Immature natural killer cell (primary cell): ENCODE results near the gene ZFYVE16. TPM values are rescaled to one million over a fixed set of nuclear protein-coding genes. Genes with fewer than 3 reads are reported as not detected.
A peak's percentile ranks its signal among the peaks of the same experiment; 100 is the strongest.
"Not testable (repeated sequence)": the region's sequence is repeated elsewhere in the genome, so short reads cannot be mapped to it uniquely, and the experiment has no call there.

Experiments
- DNase-seq, 3 donors: peaks; one replicate each; pipeline ENCODE4 v3.0.0; 2022; ENCODE audit warnings: mixed read lengths in 1 of 3
- H3K27ac Mint-ChIP-seq, 6 donors: one replicate each; pipeline ENCODE4 v1.8.0; 2020; ENCODE audit warnings: mixed read lengths in 6 of 6, mild to moderate bottlenecking in 5 of 6, inconsistent platforms in 4 of 6, moderate library complexity in 3 of 6
- H3K27me3 Mint-ChIP-seq, 3 donors: one replicate each; pipeline ENCODE4 v1.8.0; 2020 to 2021; ENCODE audit warnings: low read depth in 3 of 3, mild to moderate bottlenecking in 3 of 3, mixed read lengths in 3 of 3, moderate library complexity in 3 of 3, inconsistent platforms in 1 of 3
- H3K36me3 Mint-ChIP-seq, 3 donors: one replicate each; pipeline ENCODE4 v1.8.0; 2020; ENCODE audit warnings: mixed read lengths in 3 of 3, inconsistent platforms in 2 of 3, mild to moderate bottlenecking in 2 of 3
- H3K4me1 Mint-ChIP-seq, 2 donors: one replicate each; pipeline ENCODE4 v1.8.0; 2020; ENCODE audit warnings: inconsistent platforms in 2 of 2, mild to moderate bottlenecking in 2 of 2, mixed read lengths in 2 of 2, moderate library complexity in 1 of 2
- H3K4me3 Mint-ChIP-seq, 5 donors: one replicate each; pipeline ENCODE4 v1.8.0; 2020; ENCODE audit warnings: mild to moderate bottlenecking in 5 of 5, mixed read lengths in 5 of 5, inconsistent platforms in 3 of 5, moderate library complexity in 3 of 5
- H3K9me3 Mint-ChIP-seq, 6 donors: one replicate each; pipeline ENCODE4 v1.8.0; 2020; ENCODE audit warnings: mild to moderate bottlenecking in 6 of 6, mixed read lengths in 6 of 6, inconsistent platforms in 4 of 6, moderate library complexity in 3 of 6
- polyA plus RNA-seq, 3 donors: library from polyadenylated mRNA; unstranded; fragments of 300-500 nt; fragmentation: Illumina TruSeq; gene quantifications; one replicate each; pipeline ENCODE4 v1.2.3, GENCODE V29; 2021

Gene ZFYVE16
- polyA plus RNA-seq, 3 donors from 2014 or later: 3.1 to 8.8 (median 3.2) TPM

GRCh38 chr5:80438739-80439138 is 30.9 kb downstream of the ZFYVE16 start:
- no peak for DNase-seq
- no peak overlapping the region for H3K27ac Mint-ChIP-seq
- peaks cover 0 to 5% of the 10 kb centered on the region in 2 donors for H3K4me1 Mint-ChIP-seq
- no peaks in the 10 kb centered on the region for H3K9me3 Mint-ChIP-seq
- H3K27me3 Mint-ChIP-seq: no peaks in the 10 kb centered on the region
- no peak overlapping the region for H3K4me3 Mint-ChIP-seq
- peaks cover 34 to 60% (median 48%) of the 10 kb centered on the region in 3 donors for H3K36me3 Mint-ChIP-seq

GRCh38 chr5:80439213-80439612 is 31.3 kb downstream of the ZFYVE16 start:
- no peak overlapping the region for H3K27ac Mint-ChIP-seq
- no peaks in the 10 kb centered on the region for H3K9me3 Mint-ChIP-seq
- no peak for DNase-seq
- H3K36me3 Mint-ChIP-seq: peaks cover 34 to 60% (median 47%) of the 10 kb centered on the region in 3 donors
- H3K4me3 Mint-ChIP-seq: no peak overlapping the region
- no peaks in the 10 kb centered on the region for H3K27me3 Mint-ChIP-seq
- H3K4me1 Mint-ChIP-seq: peaks cover 0 to 5% of the 10 kb centered on the region in 2 donors

- H3K9me3 Mint-ChIP-seq: no peaks in the 10 kb centered on the region
- H3K27me3 Mint-ChIP-seq: no peaks in the 10 kb centered on the region
- no peak overlapping the region for H3K27ac Mint-ChIP-seq
- peaks cover 0 to 1% of the 10 kb centered on the region in 2 donors for H3K4me1 Mint-ChIP-seq
- no peak for DNase-seq
- H3K4me3 Mint-ChIP-seq: no peak overlapping the region
- peaks cover 16 to 49% (median 25%) of the 10 kb centered on the region in 3 donors for H3K36me3 Mint-ChIP-seq
Observed at GRCh38 chr5:80442742-80443141, 34.9 kb downstream of the ZFYVE16 start.

- Mint-ChIP-seq H3K27ac (no peak overlapping the region), H3K9me3 (no peaks in the 10 kb centered on the region), H3K4me1 (no peaks in the 10 kb centered on the region), H3K36me3 (peaks cover 31 to 43% (median 38%) of the 10 kb centered on the region in 3 donors), H3K4me3 (no peak overlapping the region), H3K27me3 (no peaks in the 10 kb centered on the region)
- no peak for DNase-seq
Observed at GRCh38 chr5:80453366-80453765, 45.5 kb downstream of the ZFYVE16 start.

- Mint-ChIP-seq H3K27me3 (peaks cover 0 to 1% (median 0%) of the 10 kb centered on the region in 3 donors), H3K4me1 (peaks cover 0 to 2% of the 10 kb centered on the region in 2 donors), H3K36me3 (peaks cover 61 to 84% (median 69%) of the 10 kb centered on the region in 3 donors), H3K4me3 (no peak overlapping the region), H3K27ac (no peak overlapping the region), H3K9me3 (peaks cover 0 to 9% (median 0%) of the 10 kb centered on the region in 6 donors)
- no peak for DNase-seq
Observed at GRCh38 chr5:80463269-80463668, 55.4 kb downstream of the ZFYVE16 start.

GRCh38 chr5:80466669-80467485 is 59.0 kb downstream of the ZFYVE16 start:
- H3K36me3 Mint-ChIP-seq: peaks cover 62 to 84% (median 69%) of the 10 kb centered on the region in 3 donors
- peaks cover 0 to 2% of the 10 kb centered on the region in 2 donors for H3K4me1 Mint-ChIP-seq
- H3K9me3 Mint-ChIP-seq: peaks cover 6 to 22% (median 15%) of the 10 kb centered on the region in 6 donors
- no peak overlapping the region for H3K4me3 Mint-ChIP-seq
- DNase-seq: no peak
- no peaks in the 10 kb centered on the region for H3K27me3 Mint-ChIP-seq
- H3K27ac Mint-ChIP-seq: no peak overlapping the region

GRCh38 chr5:80468131-80468530 is 60.3 kb downstream of the ZFYVE16 start:
- H3K36me3 Mint-ChIP-seq: peaks cover 61 to 84% (median 65%) of the 10 kb centered on the region in 3 donors
- peaks cover 0 to 2% of the 10 kb centered on the region in 2 donors for H3K4me1 Mint-ChIP-seq
- no peak for DNase-seq
- no peak overlapping the region for H3K4me3 Mint-ChIP-seq
- no peak overlapping the region for H3K27ac Mint-ChIP-seq
- peaks cover 6 to 25% (median 16%) of the 10 kb centered on the region in 6 donors for H3K9me3 Mint-ChIP-seq
- H3K27me3 Mint-ChIP-seq: no peaks in the 10 kb centered on the region

GRCh38 chr5:80470631-80471030 is 62.8 kb downstream of the ZFYVE16 start:
- peaks cover 6 to 25% (median 13%) of the 10 kb centered on the region in 6 donors for H3K9me3 Mint-ChIP-seq
- H3K4me1 Mint-ChIP-seq, DNase-seq, H3K27me3 Mint-ChIP-seq, H3K27ac Mint-ChIP-seq, H3K4me3 Mint-ChIP-seq: not testable (repeated sequence)
- H3K36me3 Mint-ChIP-seq: peaks cover 66 to 84% (median 74%) of the 10 kb centered on the region in 3 donors

- H3K4me3 Mint-ChIP-seq: no peak overlapping the region
- H3K27ac Mint-ChIP-seq: no peak overlapping the region
- peaks cover 54 to 76% (median 57%) of the 10 kb centered on the region in 3 donors for H3K36me3 Mint-ChIP-seq
- H3K27me3 Mint-ChIP-seq: no peaks in the 10 kb centered on the region
- no peak for DNase-seq
- H3K9me3 Mint-ChIP-seq: peaks cover 3 to 20% (median 12%) of the 10 kb centered on the region in 6 donors
- no peaks in the 10 kb centered on the region for H3K4me1 Mint-ChIP-seq
Observed at GRCh38 chr5:80474929-80475328, 67.1 kb downstream of the ZFYVE16 start.

GRCh38 chr5:80479713-80480112 is 71.8 kb downstream of the ZFYVE16 start:
- Mint-ChIP-seq H3K4me1 (no peaks in the 10 kb centered on the region), H3K27ac (no peak overlapping the region), H3K9me3 (peaks cover 0 to 20% (median 15%) of the 10 kb centered on the region in 6 donors), H3K4me3 (no peak overlapping the region), H3K36me3 (peaks cover 27 to 44% (median 34%) of the 10 kb centered on the region in 3 donors), H3K27me3 (peaks cover 0 to 2% (median 2%) of the 10 kb centered on the region in 3 donors)
- DNase-seq: no peak

GRCh38 chr5:80480354-80480753 is 72.5 kb downstream of the ZFYVE16 start:
- Mint-ChIP-seq H3K27me3 (peaks cover 2 to 6% (median 2%) of the 10 kb centered on the region in 3 donors), H3K4me3 (no peak overlapping the region), H3K9me3 (peaks cover 0 to 27% (median 15%) of the 10 kb centered on the region in 6 donors), H3K27ac (no peak overlapping the region), H3K4me1 (no peaks in the 10 kb centered on the region), H3K36me3 (peaks cover 20 to 40% (median 30%) of the 10 kb centered on the region in 3 donors)
- DNase-seq: no peak

- H3K4me3 Mint-ChIP-seq: no peak overlapping the region
- peaks cover 0 to 28% (median 15%) of the 10 kb centered on the region in 6 donors for H3K9me3 Mint-ChIP-seq
- H3K36me3 Mint-ChIP-seq: peaks cover 13 to 32% (median 23%) of the 10 kb centered on the region in 3 donors
- DNase-seq: no peak
- H3K4me1 Mint-ChIP-seq: no peaks in the 10 kb centered on the region
- H3K27me3 Mint-ChIP-seq: peaks cover 2 to 6% (median 2%) of the 10 kb centered on the region in 3 donors
- H3K27ac Mint-ChIP-seq: peak overlapping the region in 1 of 6 donors; percentile 27
Observed at GRCh38 chr5:80481019-80481893, 73.4 kb downstream of the ZFYVE16 start.

GRCh38 chr5:80482578-80482977 is 74.7 kb downstream of the ZFYVE16 start:
- Mint-ChIP-seq H3K4me1 (peaks cover 5 to 9% of the 10 kb centered on the region in 2 donors), H3K27me3 (peaks cover 8 to 14% (median 10%) of the 10 kb centered on the region in 3 donors), H3K4me3 (no peak overlapping the region), H3K36me3 (peaks cover 13 to 27% (median 20%) of the 10 kb centered on the region in 3 donors), H3K9me3 (peaks cover 0 to 28% (median 15%) of the 10 kb centered on the region in 6 donors), H3K27ac (no peak overlapping the region)
- DNase-seq: no peak
